GM10266 (cell line): ENCODE measurements around the gene GPR180.

Experiments used
- DNase-seq: peaks from one replicate; pipeline ENCODE4 v3.0.0; 2012; ENCODE audit errors: extremely low spot score
- TF ChIP-seq, protein P1 (sequence below): IDR thresholded peaks from 2 replicates; pipeline ENCODE4 v1.5.1; 2012; ENCODE audit warnings: mild to moderate bottlenecking, low read depth; ENCODE audit not compliant: control insufficient read depth, insufficient read depth; ENCODE audit errors: missing control alignments

The GPR180 gene

DNA sequence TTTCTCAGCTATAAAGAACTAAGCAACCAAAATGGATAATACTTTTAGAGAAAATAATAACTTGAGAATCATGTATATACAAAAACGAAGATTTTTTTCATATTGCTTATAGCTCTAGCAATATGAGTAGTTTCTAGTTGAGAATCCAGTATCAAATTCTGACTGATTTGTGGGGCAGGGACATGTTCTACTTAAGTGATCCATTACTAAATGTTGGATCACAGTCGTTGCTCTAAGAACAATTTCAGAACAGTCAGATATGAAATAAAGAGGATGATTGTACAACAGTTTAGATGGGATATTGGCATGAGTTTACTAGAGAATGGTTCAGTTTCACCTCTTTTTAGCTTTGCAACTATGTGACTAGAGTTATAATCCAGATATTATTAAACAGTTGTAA, 70.7 kb downstream of the GPR180 start:
- no peak for DNase-seq
- TF ChIP-seq, protein P1, sequence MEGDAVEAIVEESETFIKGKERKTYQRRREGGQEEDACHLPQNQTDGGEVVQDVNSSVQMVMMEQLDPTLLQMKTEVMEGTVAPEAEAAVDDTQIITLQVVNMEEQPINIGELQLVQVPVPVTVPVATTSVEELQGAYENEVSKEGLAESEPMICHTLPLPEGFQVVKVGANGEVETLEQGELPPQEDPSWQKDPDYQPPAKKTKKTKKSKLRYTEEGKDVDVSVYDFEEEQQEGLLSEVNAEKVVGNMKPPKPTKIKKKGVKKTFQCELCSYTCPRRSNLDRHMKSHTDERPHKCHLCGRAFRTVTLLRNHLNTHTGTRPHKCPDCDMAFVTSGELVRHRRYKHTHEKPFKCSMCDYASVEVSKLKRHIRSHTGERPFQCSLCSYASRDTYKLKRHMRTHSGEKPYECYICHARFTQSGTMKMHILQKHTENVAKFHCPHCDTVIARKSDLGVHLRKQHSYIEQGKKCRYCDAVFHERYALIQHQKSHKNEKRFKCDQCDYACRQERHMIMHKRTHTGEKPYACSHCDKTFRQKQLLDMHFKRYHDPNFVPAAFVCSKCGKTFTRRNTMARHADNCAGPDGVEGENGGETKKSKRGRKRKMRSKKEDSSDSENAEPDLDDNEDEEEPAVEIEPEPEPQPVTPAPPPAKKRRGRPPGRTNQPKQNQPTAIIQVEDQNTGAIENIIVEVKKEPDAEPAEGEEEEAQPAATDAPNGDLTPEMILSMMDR = no peak

DNA sequence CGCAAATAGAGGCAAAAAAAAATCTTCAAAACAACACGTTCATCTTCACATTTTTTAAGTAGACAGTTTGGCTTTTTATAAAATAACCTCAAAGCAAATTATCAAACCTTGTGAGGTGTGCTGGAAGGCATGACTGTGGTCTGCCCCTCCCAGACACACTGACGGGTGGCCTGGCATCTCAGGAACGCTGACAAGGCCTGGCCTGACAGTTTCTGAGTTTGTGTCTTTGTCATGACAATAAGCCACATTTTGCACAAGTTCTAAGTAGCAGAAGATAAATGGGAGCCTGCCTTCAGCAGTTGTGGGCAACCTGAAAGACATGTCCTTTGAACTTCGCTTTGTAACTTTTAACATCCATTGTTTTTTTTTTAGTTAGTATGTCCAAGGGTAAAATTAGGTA, 72.2 kb downstream of the GPR180 start:
- no peak for DNase-seq
- TF ChIP-seq, protein P1 = no peak

DNA sequence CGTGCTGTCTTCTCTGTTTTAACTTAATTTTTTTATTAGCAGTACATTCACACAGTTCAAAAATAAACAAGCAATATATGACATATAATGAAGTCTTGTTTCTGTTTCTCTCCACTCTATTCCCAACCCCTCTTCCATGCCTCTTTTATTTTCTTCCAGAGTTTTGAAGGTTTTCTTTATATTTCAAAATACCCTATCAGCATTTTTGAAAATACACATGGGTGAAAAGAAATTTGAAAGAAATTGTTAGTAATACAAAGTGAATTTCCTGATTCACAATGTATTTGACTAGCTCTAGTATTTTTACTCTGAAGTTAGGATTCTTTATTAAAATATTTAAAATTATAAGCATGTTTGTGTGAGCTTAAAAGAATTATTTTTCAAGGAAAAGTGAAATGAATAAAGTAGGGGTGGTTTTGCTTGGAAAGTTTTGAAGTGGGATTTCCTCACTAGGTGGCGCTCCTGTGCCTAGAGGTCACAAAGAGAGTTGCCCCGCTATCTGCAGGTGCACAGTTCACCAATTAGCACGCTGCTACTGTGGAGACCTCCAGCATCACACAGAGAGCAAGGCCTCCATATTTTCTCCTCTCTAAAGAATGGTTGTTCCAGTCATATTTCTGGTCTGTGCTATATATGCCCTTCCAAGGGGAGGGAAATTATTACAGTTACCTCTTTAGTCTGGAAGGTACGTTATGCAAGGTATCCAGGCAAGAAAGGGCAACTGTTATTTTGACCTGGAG, 73.1 kb downstream of the GPR180 start:
- TF ChIP-seq, protein P1 = peak; percentile 67
- peak; percentile 40 for DNase-seq

DNA sequence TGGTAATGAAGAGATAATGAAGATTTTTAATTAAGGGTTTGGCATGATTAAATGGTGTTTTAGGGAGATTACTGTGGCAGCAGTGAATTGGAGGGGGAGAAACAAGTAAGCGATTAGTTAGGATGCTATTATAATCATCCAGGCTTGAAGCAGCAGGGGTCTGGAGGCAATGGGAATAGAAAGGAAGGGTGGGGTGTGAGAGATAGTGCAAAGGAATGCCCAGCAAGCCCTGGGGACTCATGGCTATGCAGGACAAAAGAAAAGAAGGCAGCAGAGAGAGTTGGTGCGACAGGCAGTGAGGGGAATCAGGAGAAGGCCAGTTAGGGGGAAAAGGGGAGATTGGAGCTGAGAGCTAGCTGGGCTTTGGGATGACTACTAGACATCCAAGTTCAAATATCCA, 76.1 kb downstream of the GPR180 start:
- TF ChIP-seq, protein P1 = no peak
- DNase-seq = no peak

DNA sequence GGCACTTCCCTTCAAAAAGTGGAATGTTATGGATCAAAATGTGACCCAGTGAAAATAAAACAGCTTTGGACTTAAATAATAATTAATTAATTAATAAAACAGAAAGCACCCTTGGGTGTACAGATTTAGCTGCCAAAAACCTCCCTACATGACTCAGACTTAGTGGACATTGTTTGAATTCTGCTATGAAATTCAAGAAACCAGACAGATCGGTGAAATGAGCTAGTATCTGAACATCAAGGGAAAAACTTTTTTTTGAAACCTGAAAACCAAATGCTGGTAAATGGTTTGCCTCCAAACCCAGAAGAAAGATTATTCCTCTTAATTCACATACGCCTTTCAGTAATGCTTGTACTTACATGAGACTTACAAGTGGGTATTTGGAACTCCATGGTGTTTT, 77.2 kb downstream of the GPR180 start:
- TF ChIP-seq, protein P1 = no peak
- DNase-seq = no peak

DNA sequence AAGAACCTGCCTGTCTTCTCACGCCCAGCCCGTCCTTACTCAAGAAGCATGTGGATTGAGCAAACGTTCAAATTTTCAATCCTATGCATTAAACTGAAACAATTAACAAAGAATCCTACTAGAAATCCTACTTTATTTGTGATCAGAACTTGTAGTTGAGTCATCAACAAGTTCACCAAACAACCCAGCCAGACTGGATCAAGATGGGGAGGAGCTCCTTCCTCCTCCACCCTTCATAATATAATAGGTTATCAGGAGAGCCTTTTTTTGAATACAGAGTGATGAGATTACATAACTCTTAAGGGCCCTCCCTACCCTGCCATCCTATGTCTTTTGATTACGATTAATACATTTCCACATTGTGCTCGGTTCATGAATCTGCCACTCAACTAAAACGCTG, 78.0 kb downstream of the GPR180 start:
- TF ChIP-seq, protein P1 = no peak
- DNase-seq = no peak

DNA sequence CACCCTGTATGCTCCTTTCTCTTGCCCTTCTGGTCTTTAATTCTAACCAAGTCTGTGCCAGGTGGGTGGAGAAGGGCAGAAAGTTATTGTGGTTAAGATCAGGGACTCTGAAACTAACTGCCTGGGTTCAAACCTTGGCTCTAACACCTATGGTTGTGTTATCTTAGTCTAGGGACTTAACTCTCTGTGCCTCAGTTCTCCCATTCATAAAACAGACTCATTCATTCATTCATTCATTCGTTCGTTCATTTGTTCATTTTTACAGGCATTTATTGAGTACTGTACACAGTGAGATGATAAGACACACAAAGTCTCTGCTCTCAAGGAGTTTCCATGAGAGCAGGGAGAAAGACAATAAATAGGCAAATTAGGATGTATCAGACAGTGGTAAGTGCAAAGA, 80.6 kb downstream of the GPR180 start:
- no peak for DNase-seq
- TF ChIP-seq, protein P1 = no peak
